A172 (cell line): ENCODE results near the gene TMBIM6. TPM values are rescaled to one million over a fixed set of nuclear protein-coding genes. Genes with fewer than 3 reads are reported as not detected.
"Not testable (repeated sequence)": the region's sequence is repeated elsewhere in the genome, so short reads cannot be mapped to it uniquely, and the experiment has no call there.

Experiments
- DNase-seq: peaks from one replicate; pipeline ENCODE4 v3.0.0-alpha.2; 2015; ENCODE audit warnings: low spot score
- total RNA-seq: library from RNA; depleted of rRNA; stranded (reverse); fragments of >200 nt; shearing (Covaris generic); gene quantifications from 2 replicates; pipeline ENCODE4 v1.2.3, GENCODE V29; 2014

TMBIM6 gene
- total RNA-seq, 1 experiment from 2014 or later: 305 TPM

GRCh38 chr12:49776858-49777257, 35.5 kb downstream of the TMBIM6 start:
- no peak for DNase-seq

DNA sequence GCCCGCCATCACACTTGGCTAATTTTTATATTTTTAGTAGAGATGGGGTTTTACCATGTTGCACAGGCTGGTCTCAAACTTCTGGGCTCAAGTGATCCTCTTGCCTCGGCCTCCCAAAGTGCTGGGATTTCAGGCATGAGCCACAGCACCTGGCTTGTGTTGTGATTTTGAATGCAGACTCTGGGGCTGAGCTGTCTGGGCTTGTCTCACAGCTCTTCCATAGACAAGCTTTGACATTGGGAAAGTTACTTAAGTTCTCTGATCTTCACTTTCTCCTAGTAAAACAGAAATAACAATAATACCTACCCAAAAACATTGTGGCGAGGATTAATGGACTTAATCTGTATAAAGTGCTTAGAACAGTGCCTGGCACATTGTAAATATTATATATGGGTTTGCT, 36.0 kb downstream of the TMBIM6 start:
- no peak for DNase-seq

DNA sequence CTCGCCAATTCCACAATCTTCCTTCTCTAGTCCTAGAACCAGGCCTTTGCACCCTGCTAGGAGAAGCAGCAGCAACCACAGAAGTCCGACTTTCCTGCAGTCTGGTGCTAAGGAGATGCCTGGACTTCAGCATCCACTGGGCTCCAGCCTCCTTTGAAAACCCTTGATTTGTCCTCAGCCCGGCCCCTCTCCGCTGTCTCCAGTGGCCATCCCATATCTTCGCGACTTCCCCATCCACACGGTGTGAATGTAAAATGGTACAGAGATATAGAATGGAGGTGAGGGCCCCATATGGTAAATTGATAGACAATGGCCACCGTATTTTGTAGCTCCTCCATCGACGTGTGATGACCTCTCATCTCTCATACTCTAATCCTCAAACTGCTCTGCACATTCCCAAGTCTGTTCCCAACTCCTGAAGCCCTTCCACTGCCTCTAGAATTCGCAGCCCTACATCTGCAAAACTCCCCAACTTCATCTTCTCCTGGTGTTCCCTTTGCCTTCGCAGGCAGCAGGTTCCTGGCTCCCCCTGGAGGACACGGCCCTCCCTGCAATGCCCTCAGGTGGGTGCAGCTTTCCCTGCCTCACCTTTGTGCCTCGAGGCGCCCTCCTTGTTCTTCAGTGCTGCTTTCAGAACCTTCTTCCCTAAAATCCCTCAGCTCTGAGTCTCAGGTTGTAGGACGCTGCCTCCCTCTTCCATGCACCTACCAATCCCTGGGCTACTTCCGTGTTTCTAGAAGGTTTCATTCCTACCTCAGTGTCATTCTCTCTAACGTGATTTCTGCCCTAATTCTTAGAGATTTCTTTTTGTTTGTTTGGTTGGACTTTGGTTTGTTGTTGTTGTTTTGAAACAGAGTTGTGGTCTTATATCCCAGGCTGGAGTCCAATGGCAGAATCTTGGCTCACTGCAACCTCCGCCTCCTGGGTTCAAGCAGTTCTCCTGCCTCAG, 36.7 kb downstream of the TMBIM6 start:
- DNase-seq: peak; percentile 22

- DNase-seq: no peak
Measured at GRCh38 chr12:49779581-49779980, 38.2 kb downstream of the TMBIM6 start.

- DNase-seq: not testable (repeated sequence)
Measured at GRCh38 chr12:49780914-49781313, 39.6 kb downstream of the TMBIM6 start.

DNA sequence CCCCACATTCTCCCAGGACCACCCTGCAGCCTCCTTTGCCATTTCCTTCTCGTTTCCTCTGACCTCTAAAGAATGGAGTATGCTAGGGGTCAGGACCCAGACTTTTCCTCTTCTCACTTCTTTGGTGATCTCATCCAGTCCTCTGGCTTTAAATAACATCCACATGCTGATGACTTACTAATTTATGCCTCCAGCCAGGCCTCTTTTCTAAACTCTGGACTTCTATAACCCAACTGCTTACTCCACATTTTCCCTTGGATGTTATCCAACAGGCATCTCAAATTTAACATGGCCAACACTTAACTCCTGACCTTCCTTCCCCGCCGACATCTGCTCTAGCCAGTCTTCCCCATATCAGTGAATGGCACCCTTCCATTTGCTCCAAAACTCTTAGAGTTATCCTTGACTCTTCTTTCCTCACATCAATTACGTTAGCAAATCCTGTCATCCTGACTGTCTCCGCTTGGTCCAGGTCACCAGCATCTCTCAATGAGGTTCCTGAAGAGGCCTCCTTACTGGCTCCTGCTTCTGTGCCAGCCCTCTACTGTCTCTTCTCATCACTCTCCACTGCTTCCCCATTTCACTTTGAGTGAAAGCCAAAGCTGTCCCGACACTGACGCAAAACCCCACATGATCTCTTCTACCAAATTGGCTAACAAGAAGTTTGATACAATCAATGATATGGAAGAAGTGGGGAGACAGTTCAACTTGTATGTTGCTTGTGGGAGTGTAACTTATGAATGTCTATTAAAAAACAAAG, 42.7 kb downstream of the TMBIM6 start:
- DNase-seq: peak; percentile 9

DNA sequence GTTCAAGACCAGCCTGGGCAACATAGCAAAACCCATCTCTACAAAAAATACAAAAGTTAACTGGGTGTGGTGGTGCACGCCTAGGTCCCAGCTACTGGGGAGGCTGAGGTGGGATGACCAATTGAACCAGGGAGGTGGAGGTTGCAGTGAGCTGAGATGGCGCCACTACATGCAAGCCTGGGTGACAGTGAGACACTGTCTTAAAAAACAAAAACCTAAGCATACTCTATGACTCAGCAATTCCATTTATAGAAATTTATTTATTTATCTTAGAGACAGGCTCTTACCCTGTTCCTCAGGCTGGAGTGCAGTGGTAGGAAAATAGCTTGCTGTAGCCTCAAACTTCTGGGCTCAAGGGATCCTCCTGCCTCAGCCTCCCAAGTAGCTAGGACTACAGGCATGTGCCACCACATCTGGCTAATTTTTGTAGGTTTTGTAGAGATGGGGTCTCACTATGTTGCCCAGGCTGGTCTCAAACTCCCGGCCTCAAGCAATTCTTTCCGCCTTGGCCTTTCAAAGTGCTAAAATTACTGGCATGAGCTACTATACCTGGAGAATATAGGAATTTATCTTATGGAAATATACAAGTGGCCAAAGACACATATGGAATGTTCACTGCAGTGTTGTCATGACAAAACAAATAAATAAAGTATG, 43.5 kb downstream of the TMBIM6 start:
- peak; percentile 37 for DNase-seq

DNA sequence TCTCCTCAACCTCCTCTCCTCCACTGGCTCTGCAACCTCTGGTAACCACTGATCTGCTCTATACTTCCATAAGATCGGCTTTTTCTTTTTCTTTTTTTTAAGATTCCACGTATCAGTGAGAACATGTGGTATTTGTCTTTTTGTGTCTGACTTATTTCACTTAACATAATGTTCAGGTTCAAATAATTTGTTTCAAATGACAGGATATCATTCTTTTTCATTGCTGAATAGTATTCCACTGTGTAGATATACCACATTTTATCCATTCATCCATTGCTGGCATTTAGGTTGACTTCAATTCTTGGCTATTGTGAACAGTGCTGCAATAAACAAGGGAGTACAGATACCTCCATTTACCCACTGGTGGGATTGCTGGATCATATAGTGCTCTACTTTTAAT, 46.3 kb downstream of the TMBIM6 start:
- DNase-seq: no peak

DNA sequence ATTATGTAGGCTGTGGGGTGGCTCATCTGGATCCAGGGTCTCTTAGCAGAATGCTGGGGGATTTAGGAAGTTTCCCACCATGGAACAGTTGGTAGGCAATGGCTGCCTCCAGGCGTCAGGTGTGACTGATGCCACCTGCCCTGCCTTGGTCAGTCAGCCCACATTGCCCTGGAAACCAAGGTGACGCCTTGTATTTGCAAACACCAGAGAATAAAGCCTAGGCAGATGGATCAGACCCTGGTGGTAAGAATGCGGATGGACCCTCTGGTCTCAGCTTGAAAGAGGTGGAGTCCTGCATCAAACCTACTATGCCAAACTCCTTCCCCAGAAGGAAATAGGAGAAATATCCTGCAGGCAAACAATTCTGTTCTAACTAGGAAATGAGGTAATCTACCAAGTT, 48.6 kb downstream of the TMBIM6 start:
- DNase-seq: no peak

- no peak for DNase-seq
Measured at GRCh38 chr12:49790741-49791555, 49.6 kb downstream of the TMBIM6 start.

DNA sequence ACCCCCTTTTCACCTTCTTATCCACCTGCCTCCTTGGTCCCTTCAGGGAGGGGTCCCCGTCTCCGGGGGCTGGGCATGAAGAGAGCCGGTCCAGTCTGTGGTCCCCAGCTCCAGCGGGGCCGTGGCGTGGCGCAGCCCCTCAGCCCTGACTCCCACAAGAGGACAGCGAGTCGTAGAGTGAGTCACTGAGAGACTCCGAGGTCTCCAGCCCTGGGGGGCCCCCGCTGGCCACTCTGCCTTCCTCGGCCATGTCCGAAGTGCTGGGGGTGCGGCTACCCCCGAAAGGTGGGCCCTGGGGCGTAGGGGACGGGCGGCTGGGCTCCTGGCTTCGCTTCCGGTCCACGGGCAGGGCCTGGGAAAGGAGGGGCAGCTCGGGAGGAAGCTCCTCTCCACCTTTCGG, 50.3 kb downstream of the TMBIM6 start:
- no peak for DNase-seq

DNA sequence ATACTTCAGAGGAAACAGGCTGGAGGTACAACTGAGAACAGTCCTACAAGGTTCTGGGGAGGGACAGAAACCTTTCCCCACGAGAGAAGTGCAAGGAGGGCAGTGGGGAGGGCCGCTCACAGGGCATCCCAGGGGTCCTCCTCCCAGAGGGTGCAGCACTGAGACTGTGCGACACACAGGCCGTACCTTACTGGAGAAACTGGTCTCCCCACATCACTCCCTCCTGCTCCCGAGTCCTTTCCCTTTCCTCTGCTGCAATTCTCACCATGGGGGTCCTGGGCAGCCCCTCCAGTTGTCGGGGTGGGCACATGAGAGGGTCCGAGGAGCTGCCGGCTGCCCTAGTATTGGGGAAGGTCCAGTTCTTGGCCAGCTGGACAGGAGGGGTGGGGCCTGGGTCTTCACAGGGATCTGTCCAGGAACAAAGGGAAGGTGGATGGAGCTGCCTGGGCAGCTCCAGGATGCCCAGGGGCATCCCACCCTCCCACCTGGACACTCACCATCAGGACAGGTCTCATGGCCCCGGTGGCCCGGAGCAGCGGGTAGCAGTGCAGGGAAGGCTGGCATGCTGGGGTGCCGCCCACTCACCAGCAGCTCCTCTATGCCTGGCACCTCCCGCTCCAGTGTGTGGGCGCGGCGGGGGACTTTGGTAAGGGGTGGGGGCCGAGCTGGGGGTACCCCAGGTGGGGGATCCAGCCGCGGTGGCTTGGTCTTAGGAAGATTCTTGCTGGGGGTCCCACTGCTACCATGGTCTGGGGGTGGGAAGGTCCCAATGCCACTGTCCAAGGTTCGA, 51.0 kb downstream of the TMBIM6 start:
- DNase-seq: no peak

DNA sequence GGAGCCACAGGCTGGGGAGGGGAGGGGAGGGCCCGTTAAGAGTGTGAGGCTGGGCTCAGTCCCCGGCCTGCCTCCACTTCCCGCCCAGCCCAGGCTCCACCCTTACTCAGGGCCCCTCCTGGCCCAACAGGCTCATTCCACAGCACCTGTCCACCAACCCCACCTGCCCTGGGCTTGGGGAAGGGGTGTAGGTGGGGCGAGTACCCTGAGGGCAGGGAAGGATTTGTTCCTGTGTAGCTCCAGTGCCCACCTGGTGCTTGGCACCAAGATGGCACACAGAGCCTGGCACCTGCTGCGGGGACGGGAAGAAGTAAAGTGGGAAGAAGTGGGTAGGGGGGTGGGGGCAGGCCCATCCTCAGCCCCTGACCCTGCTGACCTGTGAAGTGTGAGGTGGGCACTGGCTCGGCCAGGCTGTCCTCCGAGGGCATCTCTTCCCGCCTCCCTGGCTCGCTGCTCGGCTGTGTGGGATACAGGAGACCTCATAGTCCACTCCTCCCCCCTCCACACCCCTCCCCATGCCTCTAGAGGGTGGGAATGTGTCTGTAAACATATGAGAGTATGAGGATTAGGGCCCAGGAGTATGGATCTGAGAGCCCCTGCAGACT, 51.7 kb downstream of the TMBIM6 start:
- DNase-seq: no peak

DNA sequence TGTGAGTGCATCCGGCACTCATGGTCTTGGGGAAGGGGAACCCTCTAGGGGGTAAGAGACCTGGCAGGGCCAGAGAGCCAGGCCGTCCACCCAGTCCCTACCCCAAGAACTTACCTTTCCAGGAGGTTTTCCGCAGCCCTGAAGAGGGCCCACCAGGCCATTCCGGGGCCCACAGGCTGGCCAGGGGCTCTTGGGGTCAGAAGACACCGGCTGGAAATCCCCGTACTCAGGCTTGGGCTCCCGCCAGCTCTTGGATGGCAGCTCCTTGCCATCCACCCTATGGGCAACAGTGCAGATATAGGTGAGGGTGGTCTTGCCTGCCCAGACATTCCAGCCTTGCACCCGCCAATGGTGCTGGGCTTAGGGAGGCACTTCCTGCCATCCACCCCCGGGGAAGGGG, 52.3 kb downstream of the TMBIM6 start:
- no peak for DNase-seq

DNA sequence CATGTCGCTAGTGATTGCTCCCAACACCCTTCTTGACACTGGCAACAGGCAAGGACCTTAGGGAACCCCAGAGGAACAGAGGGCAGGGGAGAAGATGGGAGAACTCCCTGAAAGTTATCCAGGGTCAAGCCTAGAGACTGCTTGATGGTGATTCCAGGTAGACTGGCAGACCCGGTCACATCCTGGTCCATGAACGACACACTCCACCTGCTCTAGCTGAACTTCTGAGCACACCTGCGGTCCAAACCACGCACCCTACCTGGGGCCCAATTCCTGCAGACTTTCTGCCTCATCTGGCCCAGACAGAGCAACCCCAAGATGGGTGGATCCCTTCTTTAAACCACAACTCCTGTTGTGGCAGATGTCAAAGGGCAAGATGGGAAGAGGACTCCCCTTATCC, 52.7 kb downstream of the TMBIM6 start:
- no peak for DNase-seq

GRCh38 chr12:49794811-49795653, 53.7 kb downstream of the TMBIM6 start:
- no peak for DNase-seq

GRCh38 chr12:49795654-49796105, 54.3 kb downstream of the TMBIM6 start:
- DNase-seq: no peak

- no peak for DNase-seq
Measured at GRCh38 chr12:49796155-49796554, 54.8 kb downstream of the TMBIM6 start.
